ENCODE data around the gene TMUB2. TPM values are rescaled to one million over a fixed set of nuclear protein-coding genes. Genes with fewer than 3 reads are reported as not detected.

Gene TMUB2
- total and polyA plus RNA-seq, 3 donors from 2014 or later, result 60.0 to 76.7 (median 63.1) TPM

- intact Hi-C loops (cut with DNase I; ENCODE audit: low total_unique reads), result no loop called here
- no peaks in the 10 kb centered on the region for H3K27me3 ChIP-seq
- H3K36me3 ChIP-seq (ENCODE audit: low read depth, missing control alignments), result no peaks in the 10 kb centered on the region
- no peak for DNase-seq
- WGBS, 2 donors, result 84 to 88% methylated on average over 2 of the region's 2 CpGs
- TF ChIP-seq, protein P1, sequence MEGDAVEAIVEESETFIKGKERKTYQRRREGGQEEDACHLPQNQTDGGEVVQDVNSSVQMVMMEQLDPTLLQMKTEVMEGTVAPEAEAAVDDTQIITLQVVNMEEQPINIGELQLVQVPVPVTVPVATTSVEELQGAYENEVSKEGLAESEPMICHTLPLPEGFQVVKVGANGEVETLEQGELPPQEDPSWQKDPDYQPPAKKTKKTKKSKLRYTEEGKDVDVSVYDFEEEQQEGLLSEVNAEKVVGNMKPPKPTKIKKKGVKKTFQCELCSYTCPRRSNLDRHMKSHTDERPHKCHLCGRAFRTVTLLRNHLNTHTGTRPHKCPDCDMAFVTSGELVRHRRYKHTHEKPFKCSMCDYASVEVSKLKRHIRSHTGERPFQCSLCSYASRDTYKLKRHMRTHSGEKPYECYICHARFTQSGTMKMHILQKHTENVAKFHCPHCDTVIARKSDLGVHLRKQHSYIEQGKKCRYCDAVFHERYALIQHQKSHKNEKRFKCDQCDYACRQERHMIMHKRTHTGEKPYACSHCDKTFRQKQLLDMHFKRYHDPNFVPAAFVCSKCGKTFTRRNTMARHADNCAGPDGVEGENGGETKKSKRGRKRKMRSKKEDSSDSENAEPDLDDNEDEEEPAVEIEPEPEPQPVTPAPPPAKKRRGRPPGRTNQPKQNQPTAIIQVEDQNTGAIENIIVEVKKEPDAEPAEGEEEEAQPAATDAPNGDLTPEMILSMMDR (IDR thresholded peaks at IDR 0.05), result no peak
- no peak for TF ChIP-seq POLR2A (IDR thresholded peaks at IDR 0.05)
- peaks cover 29% of the 10 kb centered on the region for H3K4me1 ChIP-seq
- H3K4me3 ChIP-seq, result no peak overlapping the region
- H3K9me3 ChIP-seq, result no peaks in the 10 kb centered on the region
- peak overlapping the region; percentile 19 to 26 for H3K27ac ChIP-seq
Observed at GRCh38 chr17:44183024-44183423, 3.7 kb upstream of the TMUB2 start.

- WGBS, 2 donors, result 82 to 91% methylated on average over 8 of the region's 8 CpGs
Observed at GRCh38 chr17:44184212-44184810, 2.5 kb upstream of the TMUB2 start.

DNA sequence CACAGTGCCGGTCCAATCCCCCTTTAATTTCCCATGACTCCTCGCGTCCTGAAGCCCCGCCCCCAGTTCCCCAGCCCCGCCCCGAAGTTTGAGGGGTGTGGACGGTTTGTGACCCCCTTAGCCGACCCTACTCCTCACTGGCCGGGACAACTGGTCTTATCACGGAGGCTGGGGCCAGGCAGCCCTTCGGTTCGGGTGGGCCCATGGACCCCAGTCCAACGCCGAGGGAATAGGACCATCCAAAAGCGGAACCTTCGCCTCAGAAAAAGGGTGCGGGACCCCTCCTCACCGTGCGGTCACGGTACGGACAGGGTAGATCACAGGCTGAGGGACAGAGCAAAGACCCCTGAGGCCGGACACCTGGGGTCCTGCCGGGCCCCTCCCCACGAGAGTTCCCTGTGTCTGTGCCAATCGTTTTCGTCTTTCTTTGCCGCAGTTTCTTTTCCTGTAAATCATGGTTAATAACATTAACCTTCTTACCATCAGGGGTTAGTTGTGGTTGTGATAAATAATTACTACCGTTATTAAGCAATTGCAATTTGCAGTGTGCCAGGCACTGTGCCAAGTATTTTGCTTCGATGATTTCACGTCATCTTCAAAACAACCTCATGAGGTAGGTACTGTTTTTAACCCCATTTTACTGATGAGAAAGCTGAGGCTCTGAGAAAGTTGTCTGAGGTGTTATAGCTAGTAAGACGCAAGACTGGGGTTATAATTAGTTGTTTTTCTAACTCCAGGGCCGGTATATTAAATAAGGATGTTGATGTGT lies 543 bp downstream of the TMUB2 start:
- intact Hi-C loops (cut with DNase I; ENCODE audit: low total_unique reads), result no loop called here

More at GRCh38 chr17:44184212-44184810, 2.5 kb upstream of the TMUB2 start:
- Histone ChIP-seq H3K27me3 (no peaks in the 10 kb centered on the region), H3K9me3 (no peaks in the 10 kb centered on the region), H3K27ac (peak overlapping the region in 1 of 2 donors; percentile 36), H3K4me1 (peaks cover 34% of the 10 kb centered on the region), H3K36me3 (ENCODE audit: low read depth, missing control alignments) (no peaks in the 10 kb centered on the region), H3K4me3 (no peak overlapping the region)
- intact Hi-C loops (cut with DNase I; ENCODE audit: low total_unique reads), result no loop called here
- TF ChIP-seq, protein P1 (IDR thresholded peaks at IDR 0.05), result no peak
- no peak for TF ChIP-seq POLR2A (IDR thresholded peaks at IDR 0.05)
- DNase-seq, result no peak

GRCh38 chr17:44188576-44189403 lies 2.0 kb downstream of the TMUB2 start:
- H3K27ac ChIP-seq, result no peak overlapping the region
- DNase-seq, result no peak
- 74 to 79% methylated on average over 5 to 12 of the region's 12 CpGs for WGBS, 2 donors
- TF ChIP-seq, protein P1 (IDR thresholded peaks at IDR 0.05), result no peak
- TF ChIP-seq POLR2A (IDR thresholded peaks at IDR 0.05), result no peak
- no peaks in the 10 kb centered on the region for H3K9me3 ChIP-seq
- H3K36me3 ChIP-seq (ENCODE audit: low read depth, missing control alignments), result no peaks in the 10 kb centered on the region
- intact Hi-C loops (cut with DNase I; ENCODE audit: low total_unique reads), result no loop called here
- no peak overlapping the region for H3K4me3 ChIP-seq
- H3K4me1 ChIP-seq, result peaks cover 22% of the 10 kb centered on the region
- no peaks in the 10 kb centered on the region for H3K27me3 ChIP-seq

More for the DNA sequence above, 543 bp downstream of the TMUB2 start:
- H3K9me3 ChIP-seq, result no peaks in the 10 kb centered on the region
- H3K27me3 ChIP-seq, result no peaks in the 10 kb centered on the region
- WGBS, 2 donors, result 1% methylated on average over 22 to 32 of the region's 32 CpGs
- DNase-seq, result no peak
- peak overlapping the region; percentile 93 to 96 for H3K4me3 ChIP-seq
- peaks cover 27% of the 10 kb centered on the region for H3K4me1 ChIP-seq
- TF ChIP-seq, protein P1 (IDR thresholded peaks at IDR 0.05), result no peak
- TF ChIP-seq POLR2A (IDR thresholded peaks at IDR 0.05), result no peak
- no peaks in the 10 kb centered on the region for H3K36me3 ChIP-seq (ENCODE audit: low read depth, missing control alignments)
- peak overlapping the region; percentile 90 to 99 for H3K27ac ChIP-seq

Data from testis (tissue), 3 donors.